Measurements from ENCODE around the gene UMODL1.

UMODL1 gene

GRCh38 chr21:42039911-42040351, 31.2 kb upstream of the UMODL1 start:
- DNase-seq (ENCODE audit: low read depth in 1 of 2, low spot score in 1 of 2) = no peak

DNA sequence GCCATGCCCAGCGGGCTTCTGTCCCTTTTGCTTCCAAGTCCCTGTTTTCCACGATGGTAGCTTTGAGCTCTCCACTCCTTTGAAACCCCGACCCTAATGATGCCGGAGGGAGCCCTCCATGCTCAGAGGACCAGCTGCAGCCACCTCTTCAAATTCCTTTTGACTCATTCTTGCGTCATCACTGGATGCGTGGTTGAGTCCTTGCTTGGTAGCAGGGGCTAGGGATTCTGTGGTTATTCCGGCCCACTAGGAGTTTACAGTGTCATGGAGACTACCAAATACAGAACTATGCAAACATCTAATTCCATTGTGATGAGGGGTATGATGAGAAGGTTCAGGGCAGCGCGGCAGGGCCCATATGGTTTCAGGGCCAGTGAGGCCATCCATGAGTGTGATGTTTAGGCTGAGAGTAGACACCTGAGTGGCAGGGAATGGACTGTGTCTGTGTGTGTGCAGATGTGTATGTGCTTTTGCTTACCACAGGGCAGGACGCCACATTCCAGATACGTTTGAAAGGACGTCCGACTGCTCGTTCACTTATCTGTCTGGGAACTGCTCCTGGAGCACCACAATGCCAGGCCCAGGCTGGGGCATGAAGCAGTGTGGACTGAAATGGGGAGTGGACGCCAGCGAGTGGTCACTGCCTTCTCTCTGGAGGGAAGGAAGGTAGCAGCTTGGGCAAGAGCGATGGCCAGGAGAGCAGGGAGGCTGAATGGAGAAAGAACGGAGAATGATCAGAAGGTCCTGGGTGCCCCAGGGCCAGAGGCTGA, 30.5 kb upstream of the UMODL1 start:
- DNase-seq (ENCODE audit: low read depth in 1 of 2, low spot score in 1 of 2) = no peak

GRCh38 chr21:42041246-42041645, 29.9 kb upstream of the UMODL1 start:
- DNase-seq (ENCODE audit: low read depth in 1 of 2, low spot score in 1 of 2) = no peak

DNA sequence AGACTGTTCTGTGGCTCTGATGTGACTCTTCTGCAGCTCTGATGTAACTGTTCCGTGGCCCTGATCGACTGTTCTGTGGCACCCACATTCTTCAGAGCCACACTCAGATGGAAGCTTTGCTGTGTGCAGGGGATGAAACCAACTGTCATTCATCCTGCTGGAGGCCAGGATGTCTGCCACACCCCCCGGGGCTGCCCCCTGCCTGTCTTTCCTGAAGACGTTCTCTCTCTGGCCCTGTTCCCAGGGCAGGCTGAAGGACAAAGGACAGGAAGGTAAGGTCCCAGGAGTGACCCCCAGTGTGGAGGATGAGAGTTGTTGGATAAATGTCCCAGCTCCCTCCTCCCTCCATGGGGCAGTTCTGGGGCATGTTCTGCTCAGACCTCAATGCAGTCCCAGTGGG, 29.4 kb upstream of the UMODL1 start:
- no peak for DNase-seq (ENCODE audit: low read depth in 1 of 2, low spot score in 1 of 2)

- no peak for DNase-seq (ENCODE audit: low read depth in 1 of 2, low spot score in 1 of 2)
Measured at GRCh38 chr21:42042651-42043050, 28.5 kb upstream of the UMODL1 start.

DNA sequence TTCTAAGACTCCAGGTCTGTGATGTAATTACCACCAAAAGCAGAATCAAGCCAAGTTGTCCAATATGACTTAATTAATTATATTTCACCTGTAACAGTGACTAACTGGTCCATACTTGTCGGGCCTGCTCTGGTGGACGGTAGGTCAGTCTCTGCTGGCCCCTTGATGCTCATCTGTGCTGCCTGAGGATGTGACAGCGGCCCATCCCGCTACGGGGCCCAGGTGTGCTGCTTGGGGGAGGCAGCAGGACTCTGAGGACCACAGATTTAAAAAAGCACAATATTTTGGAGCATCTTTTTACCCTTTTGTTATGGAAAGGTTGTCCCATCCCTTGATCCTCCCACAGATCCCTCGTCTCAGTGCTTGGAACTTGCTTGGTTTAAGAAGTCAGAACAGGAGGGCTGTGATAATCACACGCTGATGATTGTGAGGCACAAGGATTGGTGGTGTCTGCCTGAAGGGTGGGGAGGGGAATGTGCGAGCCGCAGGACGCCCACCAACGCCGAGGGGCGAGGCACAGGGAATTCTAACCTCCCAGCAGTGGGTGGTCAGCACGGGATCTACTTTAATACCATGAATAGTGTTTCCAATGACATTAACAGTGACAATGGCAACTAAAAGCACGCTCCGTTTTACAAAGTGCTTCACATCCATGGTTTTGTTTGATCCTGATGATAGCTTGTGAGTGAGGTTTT, 27.8 kb upstream of the UMODL1 start:
- DNase-seq (ENCODE audit: low read depth in 1 of 2, low spot score in 1 of 2) = no peak

- no peak for DNase-seq (ENCODE audit: low read depth in 1 of 2, low spot score in 1 of 2)
Measured at GRCh38 chr21:42043961-42044360, 27.2 kb upstream of the UMODL1 start.

GRCh38 chr21:42044871-42045495, 26.1 kb upstream of the UMODL1 start:
- no peak for DNase-seq (ENCODE audit: low read depth in 1 of 2, low spot score in 1 of 2)

DNA sequence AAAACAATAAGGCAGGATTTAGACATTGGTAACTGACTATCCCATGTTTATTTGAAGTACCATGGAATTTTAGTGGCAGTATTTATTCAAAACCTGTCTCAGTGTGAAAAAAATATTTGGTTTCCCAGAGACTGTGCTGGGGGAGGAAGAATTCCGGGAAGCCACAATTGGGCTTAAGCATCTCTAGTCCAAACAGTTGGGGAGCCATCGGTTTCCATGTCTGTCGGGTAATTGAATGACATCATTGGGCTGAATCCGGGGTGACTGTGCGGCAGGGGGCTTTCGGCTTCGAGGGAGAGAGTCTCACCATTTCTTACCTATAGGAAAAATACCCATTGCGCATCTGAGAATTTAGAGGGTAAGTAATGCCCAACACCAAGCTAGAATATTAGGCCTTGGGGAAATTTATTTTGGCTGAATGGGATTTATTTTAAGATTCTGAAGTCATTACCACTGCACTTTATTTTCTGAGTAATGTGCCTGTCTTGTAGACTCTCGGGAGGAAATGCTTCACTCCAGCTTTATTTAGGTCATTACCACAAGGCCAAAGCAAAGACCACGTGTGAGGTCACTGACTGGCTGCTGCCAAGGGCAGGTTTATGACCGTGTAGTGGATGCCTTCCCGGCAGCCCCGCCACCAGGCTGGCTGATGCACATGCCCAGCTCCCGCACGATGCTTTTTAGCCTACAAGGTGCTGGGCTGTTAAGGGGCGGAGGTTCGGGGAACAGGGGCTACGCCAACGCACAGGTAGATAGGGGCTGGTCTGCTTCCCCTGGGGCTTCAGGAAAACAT, 23.1 kb upstream of the UMODL1 start:
- DNase-seq (ENCODE audit: low read depth in 1 of 2, low spot score in 1 of 2) = no peak

GRCh38 chr21:42048870-42049577, 22.1 kb upstream of the UMODL1 start:
- DNase-seq (ENCODE audit: low read depth in 1 of 2, low spot score in 1 of 2) = no peak

DNA sequence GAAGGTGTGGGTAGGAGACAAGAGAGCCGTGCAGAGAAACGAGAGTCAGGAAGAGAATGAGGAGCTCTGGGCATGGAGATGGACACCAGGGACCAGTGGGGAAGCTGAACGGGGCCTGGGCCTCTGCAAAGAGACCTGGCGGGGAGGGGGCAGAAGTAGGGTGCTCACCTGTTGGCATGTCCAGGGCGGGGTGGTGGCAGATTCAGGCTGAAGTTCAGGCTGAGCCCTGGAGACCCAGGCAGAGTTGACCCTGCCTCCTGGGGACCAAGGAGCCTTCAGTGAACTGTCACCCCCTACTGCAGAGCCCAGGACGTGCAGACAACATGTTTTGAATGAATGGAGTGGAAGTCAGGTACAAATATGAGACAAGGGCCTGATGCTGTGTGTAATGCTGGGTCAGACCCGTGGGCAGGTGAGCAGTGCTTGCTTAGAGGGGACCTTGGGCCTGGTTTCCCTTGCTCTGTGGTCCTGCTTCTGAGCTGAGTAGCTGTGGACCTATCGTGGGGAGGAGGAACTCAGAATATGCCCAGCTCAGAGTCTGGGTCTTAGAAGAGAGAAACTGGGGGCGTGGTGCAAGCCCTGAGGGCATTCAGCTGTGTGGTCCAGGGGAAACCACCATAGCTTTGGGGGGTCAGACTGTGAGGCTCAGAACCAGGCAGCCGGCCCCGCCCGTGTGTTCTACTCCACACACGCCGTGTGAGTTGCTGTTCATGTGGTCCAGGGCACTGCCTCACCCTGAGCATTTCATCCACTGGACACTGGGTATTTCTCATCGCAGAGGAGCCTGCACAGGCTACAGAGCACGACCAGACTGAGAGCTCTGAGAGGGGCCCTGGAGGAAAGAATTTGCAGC, 21.3 kb upstream of the UMODL1 start:
- DNase-seq (ENCODE audit: low read depth in 1 of 2, low spot score in 1 of 2) = no peak

- no peak for DNase-seq (ENCODE audit: low read depth in 1 of 2, low spot score in 1 of 2)
Measured at GRCh38 chr21:42051788-42052187, 19.3 kb upstream of the UMODL1 start.

GRCh38 chr21:42055425-42055824, 15.7 kb upstream of the UMODL1 start:
- DNase-seq (ENCODE audit: low read depth in 1 of 2, low spot score in 1 of 2) = no peak

- no peak for DNase-seq (ENCODE audit: low read depth in 1 of 2, low spot score in 1 of 2)
Measured at GRCh38 chr21:42056468-42056867, 14.6 kb upstream of the UMODL1 start.

DNA sequence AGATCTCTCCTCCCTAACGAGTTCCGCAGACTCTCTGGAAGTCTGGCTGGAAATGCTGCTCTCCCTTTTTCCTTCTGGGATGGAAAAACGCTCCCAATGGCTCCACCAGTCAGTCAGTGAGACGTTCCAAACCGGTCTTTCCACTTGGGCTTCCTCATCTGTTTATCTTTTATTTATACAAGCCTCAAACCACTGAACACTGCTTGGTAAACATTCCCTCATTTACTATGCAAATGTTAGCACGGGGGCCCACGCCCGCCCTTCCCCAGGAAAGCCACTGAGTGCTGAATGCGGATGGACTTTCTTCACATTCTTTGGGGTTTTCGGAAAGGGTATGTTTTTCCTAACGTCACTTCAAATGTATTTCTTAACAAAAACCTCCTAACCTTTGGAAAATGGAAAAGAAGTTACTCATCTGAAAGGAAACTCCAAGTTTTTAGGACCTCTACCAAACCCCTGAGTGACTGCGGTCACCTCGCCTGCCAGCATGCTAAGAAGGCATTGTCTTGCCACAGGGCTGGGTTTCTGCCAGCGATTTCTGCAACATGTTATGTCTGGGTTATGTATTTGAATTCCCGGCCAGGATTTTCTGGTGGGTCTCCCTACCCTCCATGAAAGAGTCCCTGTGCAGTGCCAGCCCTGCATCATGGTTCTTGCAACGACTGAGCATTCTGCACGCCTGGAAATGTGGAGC, 14.0 kb upstream of the UMODL1 start:
- DNase-seq (ENCODE audit: low read depth in 1 of 2, low spot score in 1 of 2) = no peak

DNA sequence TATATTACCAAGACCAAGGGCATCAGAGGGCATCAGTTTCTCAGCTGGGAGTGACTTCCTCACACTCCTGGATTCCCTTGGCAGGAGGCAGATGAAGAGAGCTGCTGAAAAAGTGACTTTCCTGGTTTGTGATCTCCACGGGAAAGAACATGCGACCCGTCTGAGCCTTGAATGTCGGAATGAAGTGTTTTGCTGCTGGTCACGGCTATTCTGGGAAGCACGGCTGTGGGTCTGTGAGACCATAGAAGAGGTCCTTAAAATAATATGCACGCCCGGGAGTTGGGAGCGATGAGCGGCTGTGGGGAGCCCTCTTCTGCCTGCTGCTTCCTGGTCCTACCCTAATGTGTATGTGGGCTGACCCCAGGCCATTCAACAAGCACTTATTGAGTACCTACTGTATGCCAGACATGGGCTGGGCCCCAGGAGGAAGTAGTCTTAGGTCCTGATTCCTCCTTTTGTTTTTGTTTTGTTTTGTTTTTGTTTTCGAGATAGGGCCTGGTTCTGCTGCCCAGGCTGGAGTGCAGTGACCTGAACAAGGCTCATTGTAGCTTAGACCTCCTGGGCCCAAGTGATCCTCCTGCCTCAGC, 13.2 kb upstream of the UMODL1 start:
- DNase-seq (ENCODE audit: low read depth in 1 of 2, low spot score in 1 of 2) = no peak

GRCh38 chr21:42058631-42059111, 12.4 kb upstream of the UMODL1 start:
- no peak for DNase-seq (ENCODE audit: low read depth in 1 of 2, low spot score in 1 of 2)

DNA sequence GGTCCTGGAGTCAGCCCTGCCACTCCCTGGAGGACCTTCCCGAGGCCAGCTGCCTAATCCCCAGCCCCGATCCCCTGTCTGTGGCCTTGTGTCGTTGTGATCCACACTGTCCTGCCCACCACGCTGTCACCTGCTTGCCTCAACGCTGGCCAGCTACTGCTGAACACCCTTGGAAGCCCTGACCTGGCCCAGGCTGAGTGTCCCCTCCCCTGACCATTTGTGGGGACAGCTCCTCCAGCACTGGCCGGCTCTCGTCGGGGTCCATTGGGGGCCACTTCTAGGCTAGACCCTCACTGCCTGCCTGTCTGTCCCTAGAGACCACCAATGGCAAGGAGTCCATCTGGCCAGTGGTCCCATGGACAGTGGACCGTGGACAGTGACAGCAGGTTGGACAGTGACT, 12.0 kb upstream of the UMODL1 start:
- no peak for DNase-seq (ENCODE audit: low read depth in 1 of 2, low spot score in 1 of 2)

GRCh38 chr21:42059721-42060120, 11.4 kb upstream of the UMODL1 start:
- DNase-seq (ENCODE audit: low read depth in 1 of 2, low spot score in 1 of 2) = no peak
